ENCODE data around the gene NFIX. TPM values are rescaled to one million over a fixed set of nuclear protein-coding genes. Genes with fewer than 3 reads are reported as not detected.

The NFIX gene
- total and polyA plus RNA-seq, 2 experiments from 2014 or later = 0.06 to 0.14 TPM

DNA sequence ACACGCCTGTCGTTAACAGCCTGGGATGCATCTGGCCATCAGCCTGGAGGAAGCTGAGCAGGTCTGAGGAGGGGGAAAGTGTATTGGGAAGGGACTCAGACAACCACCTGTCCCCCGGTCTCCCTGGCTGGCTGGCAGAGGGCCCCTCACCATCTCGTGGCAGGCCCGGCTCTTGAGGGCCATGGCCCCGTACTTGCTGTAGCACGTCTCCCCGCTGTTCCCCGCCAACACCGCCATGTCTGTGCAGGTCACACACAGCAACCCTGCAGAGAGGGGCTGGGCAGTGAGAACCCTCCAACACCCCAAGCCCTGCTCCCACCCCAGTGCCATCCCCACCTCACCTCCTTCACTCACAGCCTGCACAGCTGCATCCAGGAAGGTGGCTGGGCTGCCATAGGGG, 117.3 kb downstream of the NFIX start (continued):
- TF ChIP-seq, protein P1, sequence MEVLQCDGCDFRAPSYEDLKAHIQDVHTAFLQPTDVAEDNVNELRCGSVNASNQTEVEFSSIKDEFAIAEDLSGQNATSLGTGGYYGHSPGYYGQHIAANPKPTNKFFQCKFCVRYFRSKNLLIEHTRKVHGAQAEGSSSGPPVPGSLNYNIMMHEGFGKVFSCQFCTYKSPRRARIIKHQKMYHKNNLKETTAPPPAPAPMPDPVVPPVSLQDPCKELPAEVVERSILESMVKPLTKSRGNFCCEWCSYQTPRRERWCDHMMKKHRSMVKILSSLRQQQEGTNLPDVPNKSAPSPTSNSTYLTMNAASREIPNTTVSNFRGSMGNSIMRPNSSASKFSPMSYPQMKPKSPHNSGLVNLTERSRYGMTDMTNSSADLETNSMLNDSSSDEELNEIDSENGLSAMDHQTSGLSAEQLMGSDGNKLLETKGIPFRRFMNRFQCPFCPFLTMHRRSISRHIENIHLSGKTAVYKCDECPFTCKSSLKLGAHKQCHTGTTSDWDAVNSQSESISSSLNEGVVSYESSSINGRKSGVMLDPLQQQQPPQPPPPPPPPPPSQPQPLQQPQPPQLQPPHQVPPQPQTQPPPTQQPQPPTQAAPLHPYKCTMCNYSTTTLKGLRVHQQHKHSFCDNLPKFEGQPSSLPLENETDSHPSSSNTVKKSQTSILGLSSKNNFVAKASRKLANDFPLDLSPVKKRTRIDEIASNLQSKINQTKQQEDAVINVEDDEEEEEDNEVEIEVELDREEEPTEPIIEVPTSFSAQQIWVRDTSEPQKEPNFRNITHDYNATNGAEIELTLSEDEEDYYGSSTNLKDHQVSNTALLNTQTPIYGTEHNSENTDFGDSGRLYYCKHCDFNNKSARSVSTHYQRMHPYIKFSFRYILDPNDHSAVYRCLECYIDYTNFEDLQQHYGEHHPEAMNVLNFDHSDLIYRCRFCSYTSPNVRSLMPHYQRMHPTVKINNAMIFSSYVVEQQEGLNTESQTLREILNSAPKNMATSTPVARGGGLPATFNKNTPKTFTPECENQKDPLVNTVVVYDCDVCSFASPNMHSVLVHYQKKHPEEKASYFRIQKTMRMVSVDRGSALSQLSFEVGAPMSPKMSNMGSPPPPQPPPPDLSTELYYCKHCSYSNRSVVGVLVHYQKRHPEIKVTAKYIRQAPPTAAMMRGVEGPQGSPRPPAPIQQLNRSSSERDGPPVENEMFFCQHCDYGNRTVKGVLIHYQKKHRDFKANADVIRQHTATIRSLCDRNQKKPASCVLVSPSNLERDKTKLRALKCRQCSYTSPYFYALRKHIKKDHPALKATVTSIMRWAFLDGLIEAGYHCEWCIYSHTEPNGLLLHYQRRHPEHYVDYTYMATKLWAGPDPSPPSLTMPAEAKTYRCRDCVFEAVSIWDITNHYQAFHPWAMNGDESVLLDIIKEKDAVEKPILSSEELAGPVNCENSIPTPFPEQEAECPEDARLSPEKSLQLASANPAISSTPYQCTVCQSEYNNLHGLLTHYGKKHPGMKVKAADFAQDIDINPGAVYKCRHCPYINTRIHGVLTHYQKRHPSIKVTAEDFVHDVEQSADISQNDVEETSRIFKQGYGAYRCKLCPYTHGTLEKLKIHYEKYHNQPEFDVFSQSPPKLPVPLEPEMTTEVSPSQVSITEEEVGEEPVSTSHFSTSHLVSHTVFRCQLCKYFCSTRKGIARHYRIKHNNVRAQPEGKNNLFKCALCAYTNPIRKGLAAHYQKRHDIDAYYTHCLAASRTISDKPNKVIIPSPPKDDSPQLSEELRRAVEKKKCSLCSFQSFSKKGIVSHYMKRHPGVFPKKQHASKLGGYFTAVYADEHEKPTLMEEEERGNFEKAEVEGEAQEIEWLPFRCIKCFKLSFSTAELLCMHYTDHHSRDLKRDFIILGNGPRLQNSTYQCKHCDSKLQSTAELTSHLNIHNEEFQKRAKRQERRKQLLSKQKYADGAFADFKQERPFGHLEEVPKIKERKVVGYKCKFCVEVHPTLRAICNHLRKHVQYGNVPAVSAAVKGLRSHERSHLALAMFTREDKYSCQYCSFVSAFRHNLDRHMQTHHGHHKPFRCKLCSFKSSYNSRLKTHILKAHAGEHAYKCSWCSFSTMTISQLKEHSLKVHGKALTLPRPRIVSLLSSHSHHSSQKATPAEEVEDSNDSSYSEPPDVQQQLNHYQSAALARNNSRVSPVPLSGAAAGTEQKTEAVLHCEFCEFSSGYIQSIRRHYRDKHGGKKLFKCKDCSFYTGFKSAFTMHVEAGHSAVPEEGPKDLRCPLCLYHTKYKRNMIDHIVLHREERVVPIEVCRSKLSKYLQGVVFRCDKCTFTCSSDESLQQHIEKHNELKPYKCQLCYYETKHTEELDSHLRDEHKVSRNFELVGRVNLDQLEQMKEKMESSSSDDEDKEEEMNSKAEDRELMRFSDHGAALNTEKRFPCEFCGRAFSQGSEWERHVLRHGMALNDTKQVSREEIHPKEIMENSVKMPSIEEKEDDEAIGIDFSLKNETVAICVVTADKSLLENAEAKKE (CRISPR knock-in tag; IDR thresholded peaks at IDR 0.05) = no peak
- TF ChIP-seq, protein P2, sequence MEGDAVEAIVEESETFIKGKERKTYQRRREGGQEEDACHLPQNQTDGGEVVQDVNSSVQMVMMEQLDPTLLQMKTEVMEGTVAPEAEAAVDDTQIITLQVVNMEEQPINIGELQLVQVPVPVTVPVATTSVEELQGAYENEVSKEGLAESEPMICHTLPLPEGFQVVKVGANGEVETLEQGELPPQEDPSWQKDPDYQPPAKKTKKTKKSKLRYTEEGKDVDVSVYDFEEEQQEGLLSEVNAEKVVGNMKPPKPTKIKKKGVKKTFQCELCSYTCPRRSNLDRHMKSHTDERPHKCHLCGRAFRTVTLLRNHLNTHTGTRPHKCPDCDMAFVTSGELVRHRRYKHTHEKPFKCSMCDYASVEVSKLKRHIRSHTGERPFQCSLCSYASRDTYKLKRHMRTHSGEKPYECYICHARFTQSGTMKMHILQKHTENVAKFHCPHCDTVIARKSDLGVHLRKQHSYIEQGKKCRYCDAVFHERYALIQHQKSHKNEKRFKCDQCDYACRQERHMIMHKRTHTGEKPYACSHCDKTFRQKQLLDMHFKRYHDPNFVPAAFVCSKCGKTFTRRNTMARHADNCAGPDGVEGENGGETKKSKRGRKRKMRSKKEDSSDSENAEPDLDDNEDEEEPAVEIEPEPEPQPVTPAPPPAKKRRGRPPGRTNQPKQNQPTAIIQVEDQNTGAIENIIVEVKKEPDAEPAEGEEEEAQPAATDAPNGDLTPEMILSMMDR (conservative IDR thresholded peaks at IDR 0.05; ENCODE audit: low read depth in 2 of 2) = no peak
- no peak for TF ChIP-seq ZNF114 (CRISPR knock-in tag; IDR thresholded peaks at IDR 0.05)
- no peak for TF ChIP-seq EZH2phosphoT487 (IDR thresholded peaks at IDR 0.05; ENCODE audit: unreplicated experiment)
- no peak for TF ChIP-seq CREB1 (CRISPR knock-in tag; IDR thresholded peaks at IDR 0.05; ENCODE audit: low read depth)

DNA sequence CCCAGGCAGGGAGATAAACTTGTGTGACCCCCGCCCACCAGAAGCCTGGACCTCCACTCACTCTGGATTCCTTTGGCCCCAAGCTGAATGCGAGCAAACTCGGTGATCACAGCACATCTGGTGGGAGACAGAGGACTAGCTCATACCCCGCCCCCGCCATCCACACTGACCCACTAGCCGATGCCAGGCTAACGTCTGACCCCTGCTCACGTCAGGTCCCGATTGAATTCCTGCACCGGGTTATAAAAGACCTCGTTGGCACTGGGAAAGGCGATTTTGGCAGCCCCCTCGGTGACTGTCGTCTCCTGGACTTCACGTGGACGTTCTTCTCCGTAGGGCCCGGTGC, 120.6 kb downstream of the NFIX start:
- Histone ChIP-seq H3F3A (replicated peaks; ENCODE audit: low read depth) (peaks cover 9% of the 10 kb centered on the region), H3K27me3 (ENCODE audit: insufficient read depth) (no peaks in the 10 kb centered on the region), H3K36me3 (ENCODE audit: insufficient read depth) (peaks cover 13% of the 10 kb centered on the region), H3K9me2 (ENCODE audit: insufficient read depth) (no peaks in the 10 kb centered on the region), H3K79me2 (replicated peaks; ENCODE audit: insufficient read depth) (peaks cover 56% of the 10 kb centered on the region), H2AFZ (peak overlapping the region; percentile 40), H3K4me3 (peak overlapping the region; percentile 99), H3K4me1 (ENCODE audit: insufficient read depth) (peaks cover 32% of the 10 kb centered on the region), H3K4me2 (peak overlapping the region; percentile 99), H3K27ac (ENCODE audit: low read depth) (peak overlapping the region; percentile 98), H4K20me1 (replicated peaks; ENCODE audit: insufficient read depth) (peaks cover 29% of the 10 kb centered on the region)
- Mint-ChIP-seq H3K9me3 (peaks cover 3% of the 10 kb centered on the region; the same call in 2 of the 3 replicates), H3K27ac (peak overlapping the region; percentile 99), H3K4me3 (peak overlapping the region; percentile 99), H3K4me1 (peaks cover 30% of the 10 kb centered on the region), H3K36me3 (ENCODE audit: low read depth) (peaks cover 46% of the 10 kb centered on the region), H3K27me3 (ENCODE audit: insufficient read depth, low read depth, poor library complexity) (peaks cover 29% of the 10 kb centered on the region)
- DNase-seq (ENCODE audit: low spot score) (no peak), ATAC-seq (no peak)
- TF ChIP-seq POLR2AphosphoS5 (IDR thresholded peaks at IDR 0.05; ENCODE audit: low read depth) (no peak), EZH2 (IDR thresholded peaks at IDR 0.05; ENCODE audit: low read depth, unreplicated experiment) (no peak), JUNB (IDR thresholded peaks at IDR 0.05; ENCODE audit: unreplicated experiment) (no peak), STAT1 (IDR thresholded peaks at IDR 0.05; ENCODE audit: unreplicated experiment) (no peak), CREB1 (CRISPR knock-in tag; IDR thresholded peaks at IDR 0.05; ENCODE audit: low read depth) (no peak), NANOG (IDR thresholded peaks at IDR 0.05; ENCODE audit: borderline replicate concordance) (no peak), ZNF331 (CRISPR knock-in tag; IDR thresholded peaks at IDR 0.05; ENCODE audit: low read depth) (no peak), ZNF114 (CRISPR knock-in tag; IDR thresholded peaks at IDR 0.05) (no peak), EZH2phosphoT487 (IDR thresholded peaks at IDR 0.05; ENCODE audit: unreplicated experiment) (no peak)
- TF ChIP-seq, protein P3, sequence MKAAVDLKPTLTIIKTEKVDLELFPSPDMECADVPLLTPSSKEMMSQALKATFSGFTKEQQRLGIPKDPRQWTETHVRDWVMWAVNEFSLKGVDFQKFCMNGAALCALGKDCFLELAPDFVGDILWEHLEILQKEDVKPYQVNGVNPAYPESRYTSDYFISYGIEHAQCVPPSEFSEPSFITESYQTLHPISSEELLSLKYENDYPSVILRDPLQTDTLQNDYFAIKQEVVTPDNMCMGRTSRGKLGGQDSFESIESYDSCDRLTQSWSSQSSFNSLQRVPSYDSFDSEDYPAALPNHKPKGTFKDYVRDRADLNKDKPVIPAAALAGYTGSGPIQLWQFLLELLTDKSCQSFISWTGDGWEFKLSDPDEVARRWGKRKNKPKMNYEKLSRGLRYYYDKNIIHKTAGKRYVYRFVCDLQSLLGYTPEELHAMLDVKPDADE (IDR thresholded peaks at IDR 0.05) = no peak
- TF ChIP-seq, protein P4, sequence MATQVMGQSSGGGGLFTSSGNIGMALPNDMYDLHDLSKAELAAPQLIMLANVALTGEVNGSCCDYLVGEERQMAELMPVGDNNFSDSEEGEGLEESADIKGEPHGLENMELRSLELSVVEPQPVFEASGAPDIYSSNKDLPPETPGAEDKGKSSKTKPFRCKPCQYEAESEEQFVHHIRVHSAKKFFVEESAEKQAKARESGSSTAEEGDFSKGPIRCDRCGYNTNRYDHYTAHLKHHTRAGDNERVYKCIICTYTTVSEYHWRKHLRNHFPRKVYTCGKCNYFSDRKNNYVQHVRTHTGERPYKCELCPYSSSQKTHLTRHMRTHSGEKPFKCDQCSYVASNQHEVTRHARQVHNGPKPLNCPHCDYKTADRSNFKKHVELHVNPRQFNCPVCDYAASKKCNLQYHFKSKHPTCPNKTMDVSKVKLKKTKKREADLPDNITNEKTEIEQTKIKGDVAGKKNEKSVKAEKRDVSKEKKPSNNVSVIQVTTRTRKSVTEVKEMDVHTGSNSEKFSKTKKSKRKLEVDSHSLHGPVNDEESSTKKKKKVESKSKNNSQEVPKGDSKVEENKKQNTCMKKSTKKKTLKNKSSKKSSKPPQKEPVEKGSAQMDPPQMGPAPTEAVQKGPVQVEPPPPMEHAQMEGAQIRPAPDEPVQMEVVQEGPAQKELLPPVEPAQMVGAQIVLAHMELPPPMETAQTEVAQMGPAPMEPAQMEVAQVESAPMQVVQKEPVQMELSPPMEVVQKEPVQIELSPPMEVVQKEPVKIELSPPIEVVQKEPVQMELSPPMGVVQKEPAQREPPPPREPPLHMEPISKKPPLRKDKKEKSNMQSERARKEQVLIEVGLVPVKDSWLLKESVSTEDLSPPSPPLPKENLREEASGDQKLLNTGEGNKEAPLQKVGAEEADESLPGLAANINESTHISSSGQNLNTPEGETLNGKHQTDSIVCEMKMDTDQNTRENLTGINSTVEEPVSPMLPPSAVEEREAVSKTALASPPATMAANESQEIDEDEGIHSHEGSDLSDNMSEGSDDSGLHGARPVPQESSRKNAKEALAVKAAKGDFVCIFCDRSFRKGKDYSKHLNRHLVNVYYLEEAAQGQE (IDR thresholded peaks at IDR 0.05; ENCODE audit: unreplicated experiment) = no peak

Measured in GM23338 (cell line).